GM12891 (cell line): ENCODE data around the gene DTX3L.

Experiments
- PAX5 ChIP-seq: IDR thresholded peaks from 2 replicates; pipeline ENCODE4 v1.6.1; 2011; ENCODE audit warnings: low read length, moderate library complexity, mild to moderate bottlenecking; ENCODE audit not compliant: insufficient read depth, severe bottlenecking
- POLR2A ChIP-seq: IDR thresholded peaks from 2 replicates; pipeline ENCODE4 v1.6.1; 2011; ENCODE audit warnings: low read depth, low read length, control low read depth
- POLR2AphosphoS5 ChIP-seq: IDR thresholded peaks from 2 replicates; pipeline ENCODE4 v1.6.1; 2011; ENCODE audit warnings: low read depth, low read length, control low read depth
- SPI1 ChIP-seq: IDR thresholded peaks from 2 replicates; pipeline ENCODE4 v1.6.1; 2011; ENCODE audit warnings: low read depth, low read length, control low read depth

DNA sequence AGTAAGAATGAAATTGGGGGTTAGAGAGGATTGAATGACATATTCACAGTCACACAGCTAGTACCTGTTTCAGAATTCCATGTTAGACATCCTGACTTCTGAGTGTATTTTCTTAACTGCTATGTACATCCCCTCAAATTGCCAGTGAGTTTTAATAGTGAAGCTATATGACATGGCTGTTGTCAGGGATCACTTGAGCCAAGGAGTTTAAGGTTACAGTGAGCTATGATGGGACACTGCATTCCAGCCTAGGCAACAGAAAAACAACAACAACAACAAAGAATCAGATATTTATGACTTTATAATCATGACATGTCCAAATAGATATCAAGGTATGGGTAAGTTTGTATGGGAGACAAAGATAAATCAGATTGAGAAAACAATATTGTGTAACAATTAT is 29.9 kb downstream of the DTX3L start:
- TF ChIP-seq POLR2A (no peak), POLR2AphosphoS5 (no peak), PAX5 (no peak), SPI1 (no peak)
